SKM-1 treated with dmso at 0.1 percent for 144 hours (cell line): ENCODE data around the gene BMAL1.

ENCODE experiments used
- DNase-seq: peaks from one replicate; lab custom pipeline; 2025; ENCODE audit not compliant: unreplicated experiment; lab: John Stamatoyannopoulos, UW

Gene BMAL1

DNA sequence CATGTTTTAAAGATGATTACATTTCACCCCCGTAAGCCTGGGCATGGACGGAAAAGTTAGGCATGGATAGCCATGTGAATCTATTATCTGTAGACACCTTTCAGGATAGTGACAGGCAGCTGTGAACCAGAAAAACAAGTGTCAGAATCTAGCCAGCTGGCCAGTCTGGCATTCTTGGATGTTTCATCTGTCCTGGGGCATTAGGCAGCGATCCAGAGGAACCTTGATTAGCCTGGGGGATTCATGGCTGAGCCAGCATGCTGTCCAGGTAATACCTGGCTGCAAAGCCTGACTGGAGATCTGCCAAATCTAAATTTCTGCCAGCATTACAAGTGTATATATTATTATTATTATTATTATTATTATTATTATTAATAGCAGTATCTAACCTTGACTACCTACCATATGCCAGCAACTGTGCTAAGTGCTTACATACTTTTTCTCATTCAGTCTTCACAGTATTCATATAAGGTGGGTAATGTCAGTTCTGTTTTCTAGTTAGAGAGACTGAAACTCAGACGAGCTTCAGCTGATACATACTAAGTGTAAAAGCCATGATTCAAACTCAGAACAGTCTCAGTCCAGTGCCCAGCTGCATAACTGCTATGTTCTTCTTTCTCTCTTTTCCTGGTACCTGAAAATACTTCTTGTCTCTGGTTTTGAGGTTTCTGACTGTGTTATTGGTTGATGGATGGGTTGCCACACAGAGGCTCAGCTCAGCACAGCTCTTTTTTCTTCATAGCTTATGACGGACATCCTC, 12.8 kb downstream of the BMAL1 start:
- DNase-seq: no peak

DNA sequence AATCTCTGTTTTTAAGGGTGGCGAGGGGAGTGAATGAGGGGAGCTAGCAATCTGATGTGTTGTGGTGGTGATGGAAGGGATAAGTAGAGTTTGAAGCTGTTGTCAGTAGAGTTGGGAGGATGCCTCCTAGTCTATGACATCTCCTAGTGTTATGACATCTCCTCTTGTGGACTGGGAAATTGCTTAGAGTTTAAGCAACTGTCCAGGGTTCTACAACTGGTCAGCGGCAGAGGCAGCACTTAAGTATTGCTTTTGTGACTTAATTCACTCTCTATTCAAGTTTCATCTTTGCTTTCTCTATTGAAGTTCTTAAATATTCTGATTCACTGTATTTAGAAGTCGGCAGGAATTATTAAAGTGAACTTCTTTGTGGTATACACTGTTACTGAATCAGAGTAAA, 13.8 kb downstream of the BMAL1 start:
- no peak for DNase-seq

- DNase-seq: no peak
These were observed 14.2 kb downstream of the BMAL1 start for GRCh38 chr11:13291800-13292199.

DNA sequence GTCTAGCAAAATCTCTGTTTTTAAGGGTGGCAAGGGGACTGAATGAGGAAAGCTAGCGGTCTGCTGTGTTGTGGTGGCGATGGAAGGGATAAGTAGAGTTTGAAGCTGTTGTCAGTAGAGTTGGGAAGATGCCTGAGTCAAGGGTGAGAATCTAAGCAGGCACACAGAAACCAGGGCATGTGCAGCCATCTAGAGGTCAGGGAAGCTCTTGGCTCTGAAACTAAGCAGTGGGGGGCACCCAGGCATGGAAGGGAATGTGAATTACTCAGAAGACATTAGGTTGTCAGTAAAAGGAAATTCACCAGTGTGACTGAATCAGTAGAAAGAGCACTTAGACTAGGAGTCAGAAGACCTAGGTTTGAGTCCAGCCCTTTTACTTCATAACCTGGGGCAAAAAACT, 15.4 kb downstream of the BMAL1 start:
- DNase-seq: no peak

- no peak for DNase-seq
These were observed 16.6 kb downstream of the BMAL1 start for GRCh38 chr11:13294178-13294577.

- DNase-seq: no peak
These were observed 17.4 kb downstream of the BMAL1 start for GRCh38 chr11:13294771-13295579.

GRCh38 chr11:13297308-13297916, 19.8 kb downstream of the BMAL1 start:
- DNase-seq: no peak

- peak; percentile 88 for DNase-seq
These were observed 20.3 kb downstream of the BMAL1 start for GRCh38 chr11:13297917-13298356.

DNA sequence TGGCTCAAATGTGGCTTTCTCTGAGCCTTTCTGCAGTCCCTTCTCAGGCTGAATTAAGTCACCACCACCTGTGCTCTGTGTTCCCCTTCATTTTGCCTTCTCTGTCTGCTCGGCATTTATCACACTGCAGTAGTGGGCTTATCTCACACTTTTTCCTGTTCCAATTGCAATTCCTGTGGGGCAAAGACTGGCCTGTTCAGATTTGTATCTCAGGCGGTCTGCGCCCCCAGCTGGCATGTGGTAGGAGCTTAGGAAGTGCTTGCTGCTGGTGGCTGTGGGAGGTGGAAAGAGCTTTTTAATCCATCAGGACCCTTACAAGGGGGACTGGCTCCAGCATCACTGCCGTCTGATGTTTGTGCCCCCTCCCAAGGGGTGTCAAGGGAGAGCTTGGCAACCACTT, 21.2 kb downstream of the BMAL1 start:
- DNase-seq: no peak

- no peak for DNase-seq
These were observed 23.9 kb downstream of the BMAL1 start for GRCh38 chr11:13301522-13301921.

- no peak for DNase-seq
These were observed 24.9 kb downstream of the BMAL1 start for GRCh38 chr11:13302420-13302958.

DNA sequence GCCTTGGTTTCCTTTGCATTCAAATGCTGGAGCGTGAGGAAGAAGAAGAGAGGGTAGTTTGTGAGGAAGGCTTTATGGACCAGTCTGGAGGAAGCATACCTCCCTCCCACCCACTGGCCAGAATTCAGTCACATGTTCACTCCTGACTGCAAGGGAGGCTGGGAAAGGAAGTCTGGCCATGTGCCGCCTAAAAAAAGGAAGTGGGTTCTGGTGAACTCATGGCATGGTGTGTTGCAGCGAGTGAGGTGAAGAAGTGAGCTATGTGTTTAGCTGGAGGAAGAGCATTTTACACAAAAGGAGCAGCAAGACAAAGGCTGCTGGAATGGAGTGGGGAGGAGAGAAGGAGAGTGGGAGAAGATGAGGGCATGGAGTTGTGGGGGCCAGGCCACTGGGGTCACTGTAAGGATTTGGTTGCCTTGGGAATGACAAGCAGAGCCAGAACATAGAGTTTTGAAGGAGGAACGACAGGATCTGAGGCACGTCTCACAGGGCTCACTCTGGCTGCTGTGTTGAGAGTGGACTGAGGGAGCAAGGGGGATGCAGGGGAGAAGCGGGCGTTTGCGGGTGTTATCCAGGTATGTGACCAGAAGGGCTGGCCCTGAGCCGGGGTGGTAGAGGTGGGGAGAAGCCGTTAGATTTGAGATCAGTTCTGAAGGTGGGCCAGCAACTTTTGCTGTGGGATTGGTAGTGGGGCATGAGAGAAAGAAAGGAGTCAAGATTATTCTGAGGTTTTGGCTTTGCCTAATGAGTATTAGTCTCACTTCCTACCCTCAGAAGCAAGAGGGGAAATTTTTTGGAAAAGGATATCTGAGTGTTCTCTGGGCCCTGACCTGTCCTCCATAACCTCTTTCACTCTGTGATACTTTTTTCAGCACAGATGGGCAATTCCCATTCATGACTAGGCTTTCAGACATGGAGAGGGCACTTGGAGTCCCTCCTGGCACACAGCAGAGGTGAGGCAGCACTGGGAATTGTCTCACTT, 26.4 kb downstream of the BMAL1 start:
- peak; percentile 87 for DNase-seq

DNA sequence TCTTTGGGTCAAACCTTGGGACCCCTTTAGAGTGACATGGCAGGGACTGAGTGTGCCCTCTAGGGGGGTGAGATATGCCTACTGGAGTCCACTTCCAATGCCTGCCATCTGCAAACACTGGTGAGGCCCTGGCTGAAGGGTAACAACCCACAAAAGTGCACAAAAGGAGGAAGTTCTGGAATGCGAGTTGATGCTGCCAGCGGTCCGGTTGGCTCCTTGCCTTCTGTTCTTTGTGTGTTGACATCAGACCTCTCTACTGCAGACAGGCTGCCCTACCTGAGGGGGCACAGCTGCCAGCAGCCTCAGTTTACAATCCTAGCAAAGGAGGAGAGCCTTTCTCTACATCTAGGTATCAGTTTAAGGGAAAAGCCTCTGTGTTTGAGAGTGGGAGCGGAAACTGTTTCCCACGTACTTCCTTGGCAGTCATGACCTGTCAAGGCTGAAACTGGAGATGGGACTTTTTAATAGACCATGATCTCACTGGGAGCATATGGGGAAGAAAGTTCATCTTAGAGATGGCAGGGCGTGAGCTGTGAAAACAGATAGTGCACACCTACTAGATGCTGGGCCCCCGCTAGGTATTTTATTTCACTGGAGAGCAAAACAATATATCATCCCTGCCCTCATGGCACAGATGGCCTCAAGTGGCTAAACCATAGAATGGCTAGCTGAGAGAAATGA, 27.2 kb downstream of the BMAL1 start:
- no peak for DNase-seq

DNA sequence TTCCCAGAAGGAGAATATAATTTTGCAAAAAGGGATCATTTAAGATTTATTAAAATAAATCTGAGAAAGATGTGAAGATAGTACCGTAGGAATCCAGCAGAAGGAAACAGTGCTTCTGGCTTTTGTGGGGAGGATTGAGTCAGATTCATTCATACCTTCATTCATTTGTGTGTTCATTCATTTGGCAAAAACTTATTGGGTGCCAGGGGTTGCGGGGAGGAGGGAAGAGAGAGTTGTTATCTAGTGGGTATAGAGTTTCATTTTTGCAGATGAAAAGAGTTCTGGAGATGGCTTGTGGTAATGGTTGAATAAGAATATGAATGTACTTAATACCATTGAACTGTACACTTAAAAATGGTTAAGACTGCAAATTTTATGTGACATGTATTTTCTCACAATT, 31.1 kb downstream of the BMAL1 start:
- DNase-seq: no peak

- no peak for DNase-seq
These were observed 31.6 kb downstream of the BMAL1 start for GRCh38 chr11:13309156-13309555.

DNA sequence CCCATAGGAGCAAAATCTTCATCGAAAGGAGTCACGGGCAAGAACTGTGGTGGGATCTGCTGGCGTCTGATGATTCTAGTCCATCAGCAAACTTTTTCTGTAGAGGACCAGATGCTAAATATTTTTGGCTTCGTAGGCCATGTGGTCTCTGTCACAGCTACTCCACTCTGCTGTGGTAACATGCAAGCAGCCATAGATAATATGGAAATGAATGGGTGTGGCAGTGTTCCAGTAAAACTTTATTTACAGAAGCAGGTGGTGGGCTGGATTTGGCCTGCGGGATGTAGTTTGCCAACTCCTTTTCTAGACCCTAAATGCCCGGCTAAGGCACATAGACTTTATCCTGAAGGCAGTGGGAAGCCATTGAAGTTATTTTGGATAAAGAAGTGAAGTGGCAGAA, 32.9 kb downstream of the BMAL1 start:
- DNase-seq: no peak

DNA sequence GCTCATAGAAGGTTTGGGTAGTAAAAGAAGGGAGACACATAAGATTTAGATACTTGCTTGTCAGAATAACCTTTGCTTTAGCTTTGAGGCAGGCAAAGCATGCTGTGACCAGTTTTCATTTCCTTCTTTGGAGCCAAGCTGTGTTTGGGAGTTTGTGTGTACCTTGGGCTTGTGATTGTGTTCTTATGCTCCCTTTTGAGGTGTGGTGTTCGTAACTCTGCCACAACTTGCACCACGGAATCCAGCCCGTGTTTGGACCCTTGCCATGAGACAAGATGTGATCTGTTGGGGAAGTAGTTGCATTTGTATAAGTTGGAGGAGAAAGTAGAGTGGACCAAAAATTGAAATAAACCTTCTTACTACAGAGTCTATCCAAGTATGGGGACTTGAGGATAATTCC, 34.0 kb downstream of the BMAL1 start:
- DNase-seq: no peak

- DNase-seq: no peak
These were observed 35.6 kb downstream of the BMAL1 start for GRCh38 chr11:13313005-13313819.
